HepG2 (cell line): ENCODE data around the gene TMCC1.

ENCODE experiments used
- BHLHE40 ChIP-seq: IDR thresholded peaks from 2 replicates; pipeline ENCODE4 v1.6.1; 2011; ENCODE audit warnings: low read length, improper control_type of control experiment
- FOXM1 ChIP-seq: sonication (generic); formaldehyde crosslinking; IDR thresholded peaks from 2 replicates; pipeline ENCODE4 v1.5.0; 2020; ENCODE audit warnings: missing genetic modification reagents
- GABPA ChIP-seq, 2 experiments: IDR thresholded peaks; 2 replicates each; pipeline ENCODE4 v1.6.1; 2011 to 2016; ENCODE audit warnings: low read depth in 2 of 2, low read length in 1 of 2, missing biosample characterization in 1 of 2, missing genetic modification characterization in 1 of 2
- JUNB ChIP-seq: sonication (generic); formaldehyde crosslinking; IDR thresholded peaks from 2 replicates; pipeline ENCODE4 v1.8.0; 2022; ENCODE audit warnings: missing genetic modification reagents, mild to moderate bottlenecking, borderline replicate concordance
- MEF2D ChIP-seq: sonication (generic); formaldehyde crosslinking; IDR thresholded peaks from 2 replicates; pipeline ENCODE4 v1.5.1; 2020; ENCODE audit warnings: mild to moderate bottlenecking, missing genetic modification reagents
- SIN3A ChIP-seq: IDR thresholded peaks from 2 replicates; pipeline ENCODE4 v1.6.1; 2011; ENCODE audit warnings: low read depth, mild to moderate bottlenecking, control low read depth, low read length, borderline replicate concordance
- SMAD1 ChIP-seq: sonication (generic); formaldehyde crosslinking; IDR thresholded peaks from 2 replicates; pipeline ENCODE4 v1.4.0; 2020; ENCODE audit warnings: missing genetic modification reagents, low read depth, mild to moderate bottlenecking, borderline replicate concordance
- TBX3 ChIP-seq: fragments of 450-650 bp; IDR thresholded peaks from 2 replicates; pipeline ENCODE4 v1.6.1; 2017; ENCODE audit warnings: antibody characterized with exemption, mild to moderate bottlenecking, inconsistent platforms, borderline replicate concordance
- TF ChIP-seq, protein P1 (sequence below): fragments of 450-650 bp; IDR thresholded peaks from 2 replicates; pipeline ENCODE4 v1.6.1; 2016
- TF ChIP-seq, protein P2 (sequence below): sonication (generic); formaldehyde crosslinking; IDR thresholded peaks from 2 replicates; pipeline ENCODE4 v1.5.0; 2020; ENCODE audit warnings: mild to moderate bottlenecking, missing genetic modification reagents, moderate library complexity

DNA sequence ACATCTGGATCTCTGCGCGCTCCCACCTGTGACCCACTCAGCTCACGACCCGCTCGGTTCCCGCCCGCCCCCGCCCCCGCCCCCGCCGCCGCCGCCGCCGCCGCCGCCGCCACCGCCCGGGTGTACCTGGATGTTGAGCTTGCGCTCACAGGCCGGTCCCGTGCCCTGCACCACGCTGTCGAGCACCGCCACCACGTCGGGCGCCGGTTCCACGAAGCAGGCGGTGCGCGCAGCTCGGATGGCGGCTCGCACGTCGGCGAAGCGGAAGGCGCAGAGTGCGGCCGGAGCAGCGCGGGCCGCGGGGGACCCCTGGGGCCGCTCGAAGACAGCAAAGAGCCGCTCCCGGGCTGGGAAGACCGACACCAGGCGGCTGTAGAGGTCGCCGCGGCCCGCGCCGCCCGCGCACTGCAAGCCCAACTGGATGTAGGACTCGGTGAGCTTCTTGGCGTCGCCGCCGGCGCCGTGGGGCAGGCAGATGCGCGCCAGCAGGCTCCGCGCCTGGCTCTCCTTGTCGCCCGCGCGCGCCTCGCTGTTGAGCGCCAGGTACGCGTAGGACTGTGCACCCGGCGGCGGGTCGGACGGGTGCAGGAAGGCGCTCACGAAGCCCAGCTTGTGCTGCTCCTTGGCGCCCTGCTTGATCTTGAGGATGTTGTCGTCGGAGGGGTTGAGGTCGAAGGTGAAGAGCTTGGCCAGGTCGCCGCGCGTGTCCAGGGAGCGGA is 288.1 kb downstream of the TMCC1 start:
- TF ChIP-seq FOXM1 (CRISPR knock-in tag) (no peak), SMAD1 (CRISPR knock-in tag) (no peak), JUNB (CRISPR knock-in tag) (no peak), GABPA (IDR thresholded peaks at IDR 0.05; ENCODE audit: low read depth, low read length) (no peak), GABPA (CRISPR knock-in tag; IDR thresholded peaks at IDR 0.05; ENCODE audit: low read depth) (no peak), SIN3A (no peak), TBX3 (no peak), BHLHE40 (no peak), MEF2D (no peak)
- TF ChIP-seq, protein P1, sequence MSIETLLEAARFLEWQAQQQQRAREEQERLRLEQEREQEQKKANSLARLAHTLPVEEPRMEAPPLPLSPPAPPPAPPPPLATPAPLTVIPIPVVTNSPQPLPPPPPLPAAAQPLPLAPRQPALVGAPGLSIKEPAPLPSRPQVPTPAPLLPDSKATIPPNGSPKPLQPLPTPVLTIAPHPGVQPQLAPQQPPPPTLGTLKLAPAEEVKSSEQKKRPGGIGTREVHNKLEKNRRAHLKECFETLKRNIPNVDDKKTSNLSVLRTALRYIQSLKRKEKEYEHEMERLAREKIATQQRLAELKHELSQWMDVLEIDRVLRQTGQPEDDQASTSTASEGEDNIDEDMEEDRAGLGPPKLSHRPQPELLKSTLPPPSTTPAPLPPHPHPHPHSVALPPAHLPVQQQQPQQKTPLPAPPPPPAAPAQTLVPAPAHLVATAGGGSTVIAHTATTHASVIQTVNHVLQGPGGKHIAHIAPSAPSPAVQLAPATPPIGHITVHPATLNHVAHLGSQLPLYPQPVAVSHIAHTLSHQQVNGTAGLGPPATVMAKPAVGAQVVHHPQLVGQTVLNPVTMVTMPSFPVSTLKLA, result no peak
- TF ChIP-seq, protein P2, sequence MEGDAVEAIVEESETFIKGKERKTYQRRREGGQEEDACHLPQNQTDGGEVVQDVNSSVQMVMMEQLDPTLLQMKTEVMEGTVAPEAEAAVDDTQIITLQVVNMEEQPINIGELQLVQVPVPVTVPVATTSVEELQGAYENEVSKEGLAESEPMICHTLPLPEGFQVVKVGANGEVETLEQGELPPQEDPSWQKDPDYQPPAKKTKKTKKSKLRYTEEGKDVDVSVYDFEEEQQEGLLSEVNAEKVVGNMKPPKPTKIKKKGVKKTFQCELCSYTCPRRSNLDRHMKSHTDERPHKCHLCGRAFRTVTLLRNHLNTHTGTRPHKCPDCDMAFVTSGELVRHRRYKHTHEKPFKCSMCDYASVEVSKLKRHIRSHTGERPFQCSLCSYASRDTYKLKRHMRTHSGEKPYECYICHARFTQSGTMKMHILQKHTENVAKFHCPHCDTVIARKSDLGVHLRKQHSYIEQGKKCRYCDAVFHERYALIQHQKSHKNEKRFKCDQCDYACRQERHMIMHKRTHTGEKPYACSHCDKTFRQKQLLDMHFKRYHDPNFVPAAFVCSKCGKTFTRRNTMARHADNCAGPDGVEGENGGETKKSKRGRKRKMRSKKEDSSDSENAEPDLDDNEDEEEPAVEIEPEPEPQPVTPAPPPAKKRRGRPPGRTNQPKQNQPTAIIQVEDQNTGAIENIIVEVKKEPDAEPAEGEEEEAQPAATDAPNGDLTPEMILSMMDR (CRISPR knock-in tag), result peak; percentile 28
